ENCODE data around the gene TRIM45.

DNA sequence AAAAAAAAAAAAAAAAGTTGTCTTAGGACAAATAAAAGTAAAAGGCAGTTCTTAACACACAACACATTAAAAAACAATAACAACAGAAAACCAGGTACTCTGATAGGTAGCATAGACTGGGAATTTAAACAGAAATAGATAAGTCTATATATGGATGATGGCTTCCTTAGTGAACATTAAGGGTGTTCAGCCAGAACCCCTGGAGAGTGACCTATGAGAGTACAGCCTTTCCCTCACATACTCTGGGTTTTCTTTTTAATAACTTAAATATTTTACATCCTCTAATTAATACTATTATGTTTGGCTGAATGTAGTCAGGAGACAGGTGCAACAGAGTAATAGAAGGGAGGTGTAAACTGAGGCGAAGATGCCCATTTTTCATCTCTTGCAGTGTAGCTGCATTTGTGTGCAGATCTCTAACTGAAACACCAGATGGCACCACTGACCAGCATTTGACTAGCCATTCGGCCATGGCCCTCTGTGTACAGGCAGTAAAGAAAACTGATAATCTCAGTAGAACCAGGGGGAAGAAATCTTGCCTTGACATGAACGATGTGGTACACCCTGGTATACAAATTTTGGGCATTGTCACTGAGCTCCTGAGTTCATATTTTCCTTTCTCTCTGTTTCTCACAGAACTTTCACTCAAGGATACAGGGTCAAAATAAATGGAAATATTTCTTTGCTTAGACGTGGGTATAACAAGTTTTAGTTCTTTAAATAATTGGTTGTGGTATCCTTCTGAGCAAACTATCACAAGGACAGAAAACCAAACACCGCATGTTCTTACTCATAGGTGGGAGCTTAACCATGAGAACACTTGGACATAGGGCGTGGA lies 53.8 kb downstream of the TRIM45 start:
- TF ChIP-seq SUZ12 (IDR thresholded peaks at IDR 0.05; ENCODE audit: extremely low read depth, insufficient read depth, insufficient read length) (no peak), YY1 (IDR thresholded peaks at IDR 0.05; ENCODE audit: insufficient read depth, insufficient read length) (no peak), ZNF274 (IDR thresholded peaks at IDR 0.05; ENCODE audit: low read depth, low read length) (no peak)
